Keratinocyte (primary cell): ENCODE data around the gene ZFYVE26. TPM values are rescaled to one million over a fixed set of nuclear protein-coding genes. Genes with fewer than 3 reads are reported as not detected.
A peak's percentile ranks its signal among the peaks of the same experiment; 100 is the strongest.

ENCODE experiments used
- DNase-seq: peaks from one replicate; pipeline ENCODE4 v3.0.0-alpha.2; 2011; ENCODE audit warnings: low read depth, missing footprints, low spot score
- FAIRE-seq: peaks from 2 replicates; lab custom pipeline; 2011; peaks lifted over from hg19 to GRCh38; lab: Jason Lieb, UNC
- H2AFZ ChIP-seq: 2 replicates; pipeline ENCODE4 v1.6.0; 2012; ENCODE audit warnings: low read length, control low read depth, inconsistent platforms; ENCODE audit not compliant: control insufficient read depth
- H3K27ac ChIP-seq: 2 replicates; pipeline ENCODE4 v1.5.1; 2011; ENCODE audit warnings: low read length; ENCODE audit not compliant: control insufficient read depth, insufficient read depth
- H3K27me3 ChIP-seq: 3 replicates; pipeline ENCODE4 v1.6.0; 2011; ENCODE audit warnings: low read length; ENCODE audit not compliant: control insufficient read depth, insufficient read depth; ENCODE audit errors: extremely low read depth
- H3K36me3 ChIP-seq, 2 experiments: 2 replicates in 1 of 2; 3 replicates in 1 of 2; pipeline ENCODE4 v1.5.1; 2011; ENCODE audit warnings: low read length in 2 of 2, mild to moderate bottlenecking in 1 of 2; ENCODE audit not compliant: control insufficient read depth in 2 of 2, insufficient read depth in 2 of 2; ENCODE audit errors: extremely low read depth in 1 of 2
- H3K4me1 ChIP-seq: 3 replicates; pipeline ENCODE4 v1.5.1; 2011; ENCODE audit warnings: low read length; ENCODE audit not compliant: control insufficient read depth, insufficient read depth; ENCODE audit errors: extremely low read depth
- H3K4me2 ChIP-seq: 3 replicates; pipeline ENCODE4 v1.6.0; 2011; ENCODE audit warnings: low read depth, low read length; ENCODE audit not compliant: control insufficient read depth, insufficient read depth; ENCODE audit errors: extremely low read depth
- H3K4me3 ChIP-seq, 3 experiments: fragments of 200-600 bp in 1 of 3; sonication (generic) in 1 of 3; 2 replicates in 2 of 3; 3 replicates in 1 of 3; pipeline ENCODE4 v1.5.1; 2011 to 2016; ENCODE audit warnings: low read length in 3 of 3, mild to moderate bottlenecking in 3 of 3, control low read depth in 2 of 3, inconsistent platforms in 1 of 3, low read depth in 1 of 3, mixed read lengths in 1 of 3, mixed run types in 1 of 3, moderate library complexity in 1 of 3; ENCODE audit not compliant: control insufficient read depth in 2 of 3, insufficient read depth in 2 of 3; ENCODE audit errors: extremely low read depth in 1 of 3
- H3K79me2 ChIP-seq: 2 replicates; pipeline ENCODE4 v1.6.0; 2012; ENCODE audit warnings: low read length; ENCODE audit not compliant: control insufficient read depth, insufficient read depth
- H3K9ac ChIP-seq: 3 replicates; pipeline ENCODE4 v1.6.0; 2011; ENCODE audit warnings: low read length; ENCODE audit not compliant: control insufficient read depth, insufficient read depth; ENCODE audit errors: extremely low read depth
- H3K9me1 ChIP-seq: 3 replicates; pipeline ENCODE4 v1.6.0; 2011; ENCODE audit warnings: low read length; ENCODE audit not compliant: control insufficient read depth, insufficient read depth; ENCODE audit errors: extremely low read depth
- H3K9me3 ChIP-seq: 2 replicates; pipeline ENCODE4 v1.5.1; 2012; ENCODE audit warnings: low read depth, low read length; ENCODE audit not compliant: control insufficient read depth
- H4K20me1 ChIP-seq: 3 replicates; pipeline ENCODE4 v1.6.0; 2011; ENCODE audit warnings: low read length; ENCODE audit not compliant: control insufficient read depth, insufficient read depth; ENCODE audit errors: extremely low read depth
- EZH2 ChIP-seq: IDR thresholded peaks from one replicate; pipeline ENCODE4 v1.6.1; 2012; ENCODE audit warnings: inconsistent platforms, mild to moderate bottlenecking, low read length, moderate library complexity
- dilution Hi-C: fragments of 300-500 bp; cut with MboI; formaldehyde crosslinking; loops from one replicate; pipeline ENCODE4 v1.7.0; 2020; ENCODE audit warnings: low sequenced_read_pairs; ENCODE audit not compliant: extremely low pct_ligation_motif_present
- polyA plus RNA-seq, 5 experiments: library from polyadenylated mRNA; depleted of rRNA in 3 of 5; stranded (reverse) in 3 of 5; stranded (forward) in 1 of 5; unstranded in 1 of 5; fragments of >200 nt; gene quantifications; 1 replicate in 1 of 5; 2 replicates in 3 of 5; 3 replicates in 1 of 5; pipeline versions ENCODE4 v1.2.1 to v1.2.3, GENCODE V29; 2011 to 2012; ENCODE audit warnings: missing spikeins in 2 of 5, low read depth in 1 of 5, low replicate concordance in 1 of 5
- TF ChIP-seq, protein P1 (sequence below), 3 experiments: IDR thresholded peaks in 1 of 3; conservative IDR thresholded peaks in 1 of 3; optimal IDR thresholded peaks in 1 of 3; 2 replicates in 2 of 3; 3 replicates in 1 of 3; pipeline versions ENCODE3 to v1.5.1; 2011; ENCODE audit warnings: low read length in 3 of 3, mild to moderate bottlenecking in 3 of 3, moderate library complexity in 2 of 3, control low read depth in 1 of 3, inconsistent platforms in 1 of 3; ENCODE audit not compliant: insufficient read depth in 2 of 3; ENCODE audit errors: extremely low read depth in 1 of 3

The ZFYVE26 gene
- polyA plus RNA-seq, 1 donor (not counting 4 experiments of a cell fraction or from before 2014, with no cell fraction given) = 9.8 TPM

DNA sequence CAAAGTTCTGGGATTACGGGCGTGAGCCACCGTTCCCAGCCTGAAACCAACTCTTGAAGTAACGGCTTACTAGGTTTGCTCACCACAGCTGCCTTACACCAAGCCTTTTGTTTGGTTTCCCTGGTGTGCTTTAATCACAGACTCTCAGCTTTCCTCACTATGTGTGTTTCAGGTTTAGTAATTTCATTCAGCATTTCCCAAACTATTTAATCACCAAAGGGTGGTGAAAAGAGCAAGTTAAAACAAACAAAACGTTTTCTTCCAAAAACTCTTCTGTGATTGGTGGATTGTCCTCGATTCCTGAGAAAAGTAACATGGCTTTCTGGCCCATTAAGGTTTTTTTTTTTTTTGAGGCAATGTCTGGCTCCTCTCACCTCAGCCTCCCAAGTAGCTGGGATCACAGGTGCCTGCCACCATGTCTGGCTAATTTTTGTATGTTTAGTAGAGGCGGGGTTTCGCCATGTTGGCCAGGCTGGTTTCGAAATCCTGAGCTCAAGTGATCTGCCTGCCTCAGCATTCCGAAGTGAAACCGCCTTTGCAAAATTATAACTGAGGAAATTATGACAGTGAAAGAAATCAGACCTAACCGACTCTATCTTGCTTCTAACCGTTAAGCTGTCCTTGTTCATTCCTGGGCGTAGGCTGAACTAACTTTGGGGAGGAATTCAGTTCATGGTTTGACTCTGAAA is 1.5 kb upstream of the ZFYVE26 start:
- H3K79me2 ChIP-seq = peaks cover 12% of the 10 kb centered on the region
- DNase-seq = no peak
- H4K20me1 ChIP-seq = no peaks in the 10 kb centered on the region
- dilution Hi-C loops = no loop called here
- H3K4me2 ChIP-seq = no peak overlapping the region
- FAIRE-seq = no peak
- H3K9me1 ChIP-seq = no peaks in the 10 kb centered on the region
- H3K9ac ChIP-seq = no peak overlapping the region
- H3K4me1 ChIP-seq = peaks cover 21% of the 10 kb centered on the region
- no peak overlapping the region for H3K4me3 ChIP-seq
- H3K9me3 ChIP-seq = no peaks in the 10 kb centered on the region
- TF ChIP-seq, protein P1, sequence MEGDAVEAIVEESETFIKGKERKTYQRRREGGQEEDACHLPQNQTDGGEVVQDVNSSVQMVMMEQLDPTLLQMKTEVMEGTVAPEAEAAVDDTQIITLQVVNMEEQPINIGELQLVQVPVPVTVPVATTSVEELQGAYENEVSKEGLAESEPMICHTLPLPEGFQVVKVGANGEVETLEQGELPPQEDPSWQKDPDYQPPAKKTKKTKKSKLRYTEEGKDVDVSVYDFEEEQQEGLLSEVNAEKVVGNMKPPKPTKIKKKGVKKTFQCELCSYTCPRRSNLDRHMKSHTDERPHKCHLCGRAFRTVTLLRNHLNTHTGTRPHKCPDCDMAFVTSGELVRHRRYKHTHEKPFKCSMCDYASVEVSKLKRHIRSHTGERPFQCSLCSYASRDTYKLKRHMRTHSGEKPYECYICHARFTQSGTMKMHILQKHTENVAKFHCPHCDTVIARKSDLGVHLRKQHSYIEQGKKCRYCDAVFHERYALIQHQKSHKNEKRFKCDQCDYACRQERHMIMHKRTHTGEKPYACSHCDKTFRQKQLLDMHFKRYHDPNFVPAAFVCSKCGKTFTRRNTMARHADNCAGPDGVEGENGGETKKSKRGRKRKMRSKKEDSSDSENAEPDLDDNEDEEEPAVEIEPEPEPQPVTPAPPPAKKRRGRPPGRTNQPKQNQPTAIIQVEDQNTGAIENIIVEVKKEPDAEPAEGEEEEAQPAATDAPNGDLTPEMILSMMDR (optimal IDR thresholded peaks at IDR 0.05 in 1 of 3, IDR thresholded peaks at IDR 0.05 in 1 of 3, conservative IDR thresholded peaks at IDR 0.05 in 1 of 3; ENCODE audit: extremely low read depth in 1 of 3, insufficient read depth in 2 of 3, low read length in 3 of 3) = no peak
- no peak for TF ChIP-seq EZH2
- no peak overlapping the region for H3K27ac ChIP-seq
- no peak overlapping the region for H2AFZ ChIP-seq
- no peaks in the 10 kb centered on the region for H3K27me3 ChIP-seq
- H3K36me3 ChIP-seq = no peaks in the 10 kb centered on the region

DNA sequence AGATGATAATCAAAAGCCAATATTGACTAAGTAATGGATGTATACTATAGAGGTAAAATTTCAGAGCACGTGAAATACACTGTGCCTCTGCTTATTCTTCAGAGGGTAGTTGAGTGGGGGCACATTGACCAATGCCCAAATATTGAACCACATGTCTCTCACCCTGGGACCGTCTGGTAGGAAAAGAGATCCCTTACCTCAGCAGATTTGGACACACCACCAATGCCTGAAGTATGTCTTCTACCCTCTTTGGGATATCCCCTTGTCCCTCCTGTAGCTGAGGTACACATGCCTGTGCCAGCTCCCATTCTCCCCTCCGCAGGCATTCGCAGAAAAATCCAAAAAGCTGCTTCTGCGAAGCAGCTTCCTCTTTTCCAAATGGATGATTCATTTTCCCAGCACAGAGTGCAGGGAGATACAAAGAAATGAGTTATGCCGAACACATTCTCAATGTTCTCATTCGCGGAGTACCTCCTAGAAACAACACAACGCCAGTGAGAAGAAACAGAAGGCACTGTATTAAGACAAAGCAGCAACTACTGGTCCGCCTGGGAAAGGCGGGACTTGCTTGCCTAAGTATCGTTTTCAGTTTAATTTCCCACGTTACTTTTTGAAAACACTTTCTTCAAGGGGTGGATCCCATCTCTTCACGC is 691 bp downstream of the ZFYVE26 start:
- no peaks in the 10 kb centered on the region for H3K27me3 ChIP-seq
- TF ChIP-seq, protein P1 (optimal IDR thresholded peaks at IDR 0.05 in 1 of 3, IDR thresholded peaks at IDR 0.05 in 1 of 3, conservative IDR thresholded peaks at IDR 0.05 in 1 of 3; ENCODE audit: extremely low read depth in 1 of 3, insufficient read depth in 2 of 3, low read length in 3 of 3) = no peak
- no peak for TF ChIP-seq EZH2
- H3K4me2 ChIP-seq = peak overlapping the region; percentile 89
- H3K9me1 ChIP-seq = no peaks in the 10 kb centered on the region
- FAIRE-seq = peak; percentile 13
- dilution Hi-C loops = no loop called here
- no peaks in the 10 kb centered on the region for H3K9me3 ChIP-seq
- peak overlapping the region; percentile 95 for H2AFZ ChIP-seq
- peak overlapping the region; percentile 81 for H3K27ac ChIP-seq
- H3K79me2 ChIP-seq = peaks cover 12% of the 10 kb centered on the region
- H3K36me3 ChIP-seq = peaks cover 0 to 2% of the 10 kb centered on the region in 2 experiments
- no peak for DNase-seq
- H4K20me1 ChIP-seq = no peaks in the 10 kb centered on the region
- peak overlapping the region; percentile 88 for H3K9ac ChIP-seq
- H3K4me3 ChIP-seq = peak overlapping the region; percentile 59 to 92 (median 88)
- peaks cover 17% of the 10 kb centered on the region for H3K4me1 ChIP-seq
